ENCODE data around the gene YWHAH. TPM values are rescaled to one million over a fixed set of nuclear protein-coding genes. Genes with fewer than 3 reads are reported as not detected.

YWHAH gene
- total RNA-seq, 1 donor from 2014 or later: 285 TPM

DNA sequence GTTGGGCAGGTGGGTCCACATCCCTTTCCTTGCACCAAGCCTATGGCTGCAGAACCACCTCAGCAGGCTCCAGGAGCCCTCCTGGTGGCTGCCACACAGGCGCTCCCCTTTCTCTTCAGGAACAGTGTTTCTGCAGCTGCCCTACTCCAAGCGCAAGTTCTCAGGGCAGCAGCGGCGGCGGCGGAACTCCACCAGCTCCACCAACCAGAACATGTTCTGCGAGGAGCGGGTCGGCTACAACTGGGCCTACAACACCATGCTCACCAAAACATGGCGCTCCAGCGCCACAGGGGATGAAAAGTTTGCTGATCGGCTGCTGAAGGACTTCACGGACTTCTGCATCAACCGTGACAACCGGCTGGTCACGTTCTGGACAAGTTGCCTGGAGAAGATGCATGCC is 38.2 kb upstream of the YWHAH start:
- Mint-ChIP-seq H3K36me3 (ENCODE audit: low read depth, unreplicated experiment) (peaks cover 34% of the 10 kb centered on the region), H3K27ac (ENCODE audit: unreplicated experiment) (no peak overlapping the region), H3K27me3 (ENCODE audit: unreplicated experiment) (peaks cover 10% of the 10 kb centered on the region), H3K4me1 (ENCODE audit: unreplicated experiment) (peaks cover 33% of the 10 kb centered on the region), H3K9me3 (ENCODE audit: unreplicated experiment) (no peaks in the 10 kb centered on the region), H3K4me3 (ENCODE audit: unreplicated experiment) (peak overlapping the region; percentile 21)
- DNase-seq (ENCODE audit: low spot score): no peak
- TF ChIP-seq, protein P1, sequence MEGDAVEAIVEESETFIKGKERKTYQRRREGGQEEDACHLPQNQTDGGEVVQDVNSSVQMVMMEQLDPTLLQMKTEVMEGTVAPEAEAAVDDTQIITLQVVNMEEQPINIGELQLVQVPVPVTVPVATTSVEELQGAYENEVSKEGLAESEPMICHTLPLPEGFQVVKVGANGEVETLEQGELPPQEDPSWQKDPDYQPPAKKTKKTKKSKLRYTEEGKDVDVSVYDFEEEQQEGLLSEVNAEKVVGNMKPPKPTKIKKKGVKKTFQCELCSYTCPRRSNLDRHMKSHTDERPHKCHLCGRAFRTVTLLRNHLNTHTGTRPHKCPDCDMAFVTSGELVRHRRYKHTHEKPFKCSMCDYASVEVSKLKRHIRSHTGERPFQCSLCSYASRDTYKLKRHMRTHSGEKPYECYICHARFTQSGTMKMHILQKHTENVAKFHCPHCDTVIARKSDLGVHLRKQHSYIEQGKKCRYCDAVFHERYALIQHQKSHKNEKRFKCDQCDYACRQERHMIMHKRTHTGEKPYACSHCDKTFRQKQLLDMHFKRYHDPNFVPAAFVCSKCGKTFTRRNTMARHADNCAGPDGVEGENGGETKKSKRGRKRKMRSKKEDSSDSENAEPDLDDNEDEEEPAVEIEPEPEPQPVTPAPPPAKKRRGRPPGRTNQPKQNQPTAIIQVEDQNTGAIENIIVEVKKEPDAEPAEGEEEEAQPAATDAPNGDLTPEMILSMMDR (IDR thresholded peaks at IDR 0.05; ENCODE audit: unreplicated experiment): no peak

DNA sequence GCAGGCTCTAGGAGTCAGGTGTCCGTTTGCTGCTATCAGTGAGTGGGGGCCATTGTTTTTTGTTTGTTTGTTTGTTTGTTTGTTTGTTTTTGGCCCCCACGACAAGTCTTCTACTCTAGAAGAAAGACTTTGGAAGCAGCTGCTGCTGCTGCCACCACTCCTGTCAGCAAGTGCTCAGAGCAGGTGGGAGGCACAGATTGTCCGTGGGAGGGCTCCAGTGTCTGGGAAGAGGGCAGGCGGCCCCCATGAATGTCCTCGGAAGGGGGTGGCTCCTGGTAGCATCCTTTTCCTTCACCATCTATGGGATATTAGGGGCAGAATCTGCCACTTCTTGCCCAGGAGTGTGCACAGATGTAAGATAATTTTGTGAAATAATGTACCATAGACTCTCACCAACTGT is 37.8 kb upstream of the YWHAH start:
- peaks cover 10% of the 10 kb centered on the region for H3K27me3 Mint-ChIP-seq (ENCODE audit: unreplicated experiment)
- peak overlapping the region; percentile 21 for H3K4me3 Mint-ChIP-seq (ENCODE audit: unreplicated experiment)
- H3K9me3 Mint-ChIP-seq (ENCODE audit: unreplicated experiment): no peaks in the 10 kb centered on the region
- peaks cover 31% of the 10 kb centered on the region for H3K4me1 Mint-ChIP-seq (ENCODE audit: unreplicated experiment)
- no peak for DNase-seq (ENCODE audit: low spot score)
- H3K27ac Mint-ChIP-seq (ENCODE audit: unreplicated experiment): no peak overlapping the region
- peaks cover 34% of the 10 kb centered on the region for H3K36me3 Mint-ChIP-seq (ENCODE audit: low read depth, unreplicated experiment)
- TF ChIP-seq, protein P1 (IDR thresholded peaks at IDR 0.05; ENCODE audit: unreplicated experiment): no peak

DNA sequence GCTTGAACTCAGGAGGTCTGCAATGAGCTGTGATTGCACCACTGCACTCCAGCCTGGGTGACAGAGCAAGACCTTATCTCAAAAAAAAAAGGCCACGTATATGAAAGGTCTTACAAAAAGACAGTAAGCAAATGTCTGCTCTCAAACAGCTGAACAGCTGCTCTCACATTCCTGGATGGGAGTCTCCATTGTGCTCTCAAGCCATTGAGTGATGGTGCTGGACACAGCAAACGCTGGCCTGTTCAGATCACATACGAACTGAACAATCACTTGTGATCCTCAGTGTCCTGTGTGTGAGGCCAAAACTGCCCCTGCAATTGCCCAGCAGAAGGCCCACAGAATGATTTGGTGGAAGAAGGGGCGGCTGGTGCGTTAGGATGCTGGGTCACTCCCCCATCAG is 34.4 kb upstream of the YWHAH start:
- H3K27me3 Mint-ChIP-seq (ENCODE audit: unreplicated experiment): peaks cover 7% of the 10 kb centered on the region
- DNase-seq (ENCODE audit: low spot score): no peak
- no peak overlapping the region for H3K4me3 Mint-ChIP-seq (ENCODE audit: unreplicated experiment)
- peaks cover 27% of the 10 kb centered on the region for H3K36me3 Mint-ChIP-seq (ENCODE audit: low read depth, unreplicated experiment)
- no peaks in the 10 kb centered on the region for H3K9me3 Mint-ChIP-seq (ENCODE audit: unreplicated experiment)
- TF ChIP-seq, protein P1 (IDR thresholded peaks at IDR 0.05; ENCODE audit: unreplicated experiment): no peak
- H3K27ac Mint-ChIP-seq (ENCODE audit: unreplicated experiment): no peak overlapping the region
- H3K4me1 Mint-ChIP-seq (ENCODE audit: unreplicated experiment): peaks cover 14% of the 10 kb centered on the region

DNA sequence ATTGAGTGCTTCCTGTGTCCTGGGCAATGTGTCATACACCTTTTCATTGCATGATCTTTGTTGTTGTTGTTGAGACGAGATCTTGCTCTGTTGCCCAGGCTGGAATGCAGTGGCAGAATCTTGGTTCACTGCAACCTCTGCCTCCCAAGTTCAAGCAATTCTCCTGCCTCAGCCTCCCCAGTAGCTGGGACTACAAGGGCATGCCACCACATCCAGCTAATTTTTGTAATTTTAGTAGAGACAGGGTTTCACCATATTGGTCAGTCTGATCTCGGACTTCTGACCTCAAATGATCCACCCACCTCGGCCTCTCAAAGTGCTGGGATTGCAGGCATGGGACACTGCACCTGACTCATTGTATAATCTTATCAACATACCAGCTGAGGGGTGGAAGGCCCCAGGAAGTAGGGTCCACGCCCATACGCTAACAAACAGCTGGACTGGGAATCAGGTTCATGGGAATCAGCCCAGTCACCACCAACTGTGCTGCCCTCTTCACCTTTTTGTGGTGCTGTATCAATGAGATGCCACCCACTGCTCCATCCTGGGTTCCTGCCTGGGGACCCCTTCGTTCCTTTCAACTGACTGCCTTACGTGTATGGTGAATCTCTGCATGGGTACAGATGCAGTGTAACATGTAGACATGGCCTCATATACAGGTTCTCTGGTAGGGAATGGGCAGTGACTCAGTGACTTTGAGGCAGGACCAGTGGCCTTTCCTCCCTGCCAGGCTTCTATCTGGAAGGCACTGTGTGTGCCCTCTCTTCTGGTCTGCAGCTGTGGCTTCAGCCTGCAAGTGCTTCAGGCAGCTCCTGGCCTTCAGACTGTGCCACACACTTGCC is 32.5 kb upstream of the YWHAH start:
- Mint-ChIP-seq H3K9me3 (ENCODE audit: unreplicated experiment) (no peaks in the 10 kb centered on the region), H3K27me3 (ENCODE audit: unreplicated experiment) (peaks cover 7% of the 10 kb centered on the region), H3K4me3 (ENCODE audit: unreplicated experiment) (no peak overlapping the region), H3K27ac (ENCODE audit: unreplicated experiment) (no peak overlapping the region), H3K4me1 (ENCODE audit: unreplicated experiment) (peaks cover 14% of the 10 kb centered on the region), H3K36me3 (ENCODE audit: low read depth, unreplicated experiment) (peaks cover 16% of the 10 kb centered on the region)
- TF ChIP-seq, protein P1 (IDR thresholded peaks at IDR 0.05; ENCODE audit: unreplicated experiment): no peak
- DNase-seq (ENCODE audit: low spot score): no peak

DNA sequence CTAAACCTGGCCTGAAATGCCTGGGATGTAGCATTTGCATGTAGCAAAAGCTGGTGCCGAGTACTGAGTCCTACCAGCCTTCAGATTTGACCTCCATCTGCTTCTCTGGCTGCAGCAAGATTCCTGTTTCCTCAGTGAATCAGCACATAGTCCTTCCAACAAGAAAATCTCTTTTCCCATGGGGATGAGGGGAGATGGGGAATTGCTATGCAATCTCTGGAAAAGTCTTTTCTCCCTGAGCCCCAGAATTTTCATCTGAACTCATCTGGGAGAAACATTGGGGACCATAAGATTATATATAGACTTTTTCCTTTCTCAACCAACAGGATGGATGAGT is 32.0 kb upstream of the YWHAH start:
- Mint-ChIP-seq H3K4me3 (ENCODE audit: unreplicated experiment) (no peak overlapping the region), H3K36me3 (ENCODE audit: low read depth, unreplicated experiment) (peaks cover 12% of the 10 kb centered on the region), H3K27me3 (ENCODE audit: unreplicated experiment) (peaks cover 6% of the 10 kb centered on the region), H3K27ac (ENCODE audit: unreplicated experiment) (no peak overlapping the region), H3K4me1 (ENCODE audit: unreplicated experiment) (peaks cover 14% of the 10 kb centered on the region), H3K9me3 (ENCODE audit: unreplicated experiment) (no peaks in the 10 kb centered on the region)
- TF ChIP-seq, protein P1 (IDR thresholded peaks at IDR 0.05; ENCODE audit: unreplicated experiment): no peak
- no peak for DNase-seq (ENCODE audit: low spot score)
